HG03139 (cell line): ENCODE data around the gene MORN4.
"Not testable (repeated sequence)": the region's sequence is repeated elsewhere in the genome, so short reads cannot be mapped to it uniquely, and the experiment has no call there.

Source experiments
- ATAC-seq: cut with Tn5 transposase; IDR thresholded peaks from one replicate; pipeline ENCODE4 v1.9.1; 2021; ENCODE audit not compliant: unreplicated experiment

Gene MORN4

GRCh38 chr10:97642471-97643159 is 9.3 kb upstream of the MORN4 start:
- ATAC-seq = not testable (repeated sequence)

- peak; percentile 24 for ATAC-seq
Measured at GRCh38 chr10:97640868-97641811, 7.8 kb upstream of the MORN4 start.

DNA sequence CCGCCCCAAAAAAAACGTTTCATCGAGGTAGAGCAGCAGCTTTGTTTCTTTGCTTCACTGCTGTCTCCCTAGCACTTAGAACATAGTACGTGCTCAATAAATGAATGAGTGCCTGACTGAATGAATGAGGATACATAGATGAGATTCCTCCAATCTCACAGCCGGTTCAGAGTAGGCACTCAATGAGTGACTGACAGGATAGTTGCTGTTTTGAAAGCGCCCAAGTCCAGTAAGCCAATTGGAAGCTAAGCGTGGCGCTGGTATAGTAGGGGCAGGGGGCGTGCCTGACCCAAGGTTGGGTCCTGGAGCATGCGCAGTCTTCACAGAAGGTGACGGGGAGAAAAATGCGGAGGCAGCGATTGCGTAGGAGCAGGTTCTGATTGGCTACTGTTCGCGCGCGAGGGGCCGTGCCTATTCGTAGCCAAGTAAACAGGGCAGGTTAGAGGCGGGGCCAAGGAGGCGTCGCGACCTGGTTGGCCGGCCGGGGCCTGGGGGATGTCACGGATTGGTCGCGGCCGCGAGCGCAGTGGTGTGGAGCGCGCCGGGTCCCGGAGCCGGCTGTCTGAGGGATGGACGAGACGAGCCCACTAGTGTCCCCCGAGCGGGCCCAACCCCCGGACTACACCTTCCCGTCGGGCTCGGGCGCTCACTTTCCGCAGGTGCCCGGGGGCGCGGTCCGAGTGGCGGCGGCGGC is 7.0 kb upstream of the MORN4 start, which contains the start of gene PI4K2A:
PI4K2A (plus strand) TSS at position 498 of the 694 bp plus-strand sequence; CDS start at position 570, 72 bp downstream.
- ATAC-seq = peak; percentile 98

- ATAC-seq = not testable (repeated sequence)
Measured at GRCh38 chr10:97639090-97639489, 5.8 kb upstream of the MORN4 start.

- ATAC-seq = no peak
Measured at GRCh38 chr10:97635577-97635976, 2.3 kb upstream of the MORN4 start.

GRCh38 chr10:97633921-97634320 is 621 bp upstream of the MORN4 start:
- ATAC-seq = no peak

- ATAC-seq = no peak
Measured at GRCh38 chr10:97631098-97631497, 2.2 kb downstream of the MORN4 start.

- ATAC-seq = no peak
Measured at GRCh38 chr10:97629289-97629688, 4.0 kb downstream of the MORN4 start.

DNA sequence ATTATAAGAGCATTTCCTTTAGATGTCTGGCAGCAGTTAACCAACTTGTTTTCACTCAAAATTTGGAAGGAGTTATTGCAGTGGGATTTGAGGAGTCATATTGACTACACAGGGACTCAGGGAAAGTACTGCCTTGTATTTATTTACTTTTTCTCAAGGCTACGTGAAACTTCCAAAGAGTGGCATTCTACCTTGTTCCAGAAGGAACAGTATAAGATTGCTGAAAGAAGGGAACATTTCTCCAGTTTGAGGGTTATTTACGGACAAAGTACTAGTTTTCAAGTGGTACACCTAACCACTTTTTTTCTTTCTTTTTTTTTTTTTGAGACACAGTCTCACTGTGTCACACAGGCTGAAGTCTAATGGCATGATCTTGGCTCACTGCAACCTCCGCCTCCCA is 5.1 kb downstream of the MORN4 start:
- no peak for ATAC-seq

- no peak for ATAC-seq
Measured at GRCh38 chr10:97627731-97628130, 5.6 kb downstream of the MORN4 start.

DNA sequence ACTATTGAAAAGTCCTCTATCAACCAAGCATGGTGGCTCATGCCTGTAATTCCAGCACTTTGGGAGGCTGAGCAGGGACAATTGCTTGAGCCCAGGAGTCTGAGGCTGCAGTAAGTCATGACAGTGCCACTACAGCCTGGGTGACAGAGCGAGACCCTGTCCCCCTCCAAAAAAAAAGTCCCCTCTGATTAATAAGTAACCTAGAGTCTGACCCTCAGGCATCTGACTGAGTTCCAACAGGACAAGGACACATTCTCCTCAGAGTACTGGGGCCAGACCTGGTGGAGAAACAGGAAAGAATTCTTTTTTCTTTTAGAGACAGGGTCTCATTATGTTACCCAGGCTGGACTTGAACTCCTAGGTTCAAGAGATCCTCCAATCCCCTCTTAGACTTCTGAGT is 10.0 kb downstream of the MORN4 start:
- ATAC-seq = no peak

DNA sequence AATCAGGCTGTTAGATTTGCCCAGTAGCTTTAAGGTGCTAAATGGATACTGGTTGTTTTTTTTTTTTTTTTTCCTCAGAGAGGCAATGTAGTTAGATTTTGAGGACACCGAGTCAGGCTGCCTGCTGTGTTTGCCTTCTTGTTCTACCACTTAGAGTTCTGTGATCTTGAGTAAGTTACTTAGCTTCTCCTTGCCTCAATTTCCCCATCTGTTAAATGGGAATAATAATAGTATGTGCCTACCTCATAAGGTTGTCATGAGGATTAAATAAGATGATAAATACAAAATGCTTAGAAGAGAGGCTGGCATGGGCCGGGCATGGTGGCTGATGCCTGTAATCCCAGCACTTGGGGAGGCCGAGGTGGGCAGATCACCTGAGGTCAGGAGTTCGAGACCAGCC is 14.6 kb downstream of the MORN4 start:
- no peak for ATAC-seq

GRCh38 chr10:97618285-97618684 is 15.0 kb downstream of the MORN4 start:
- ATAC-seq = no peak

DNA sequence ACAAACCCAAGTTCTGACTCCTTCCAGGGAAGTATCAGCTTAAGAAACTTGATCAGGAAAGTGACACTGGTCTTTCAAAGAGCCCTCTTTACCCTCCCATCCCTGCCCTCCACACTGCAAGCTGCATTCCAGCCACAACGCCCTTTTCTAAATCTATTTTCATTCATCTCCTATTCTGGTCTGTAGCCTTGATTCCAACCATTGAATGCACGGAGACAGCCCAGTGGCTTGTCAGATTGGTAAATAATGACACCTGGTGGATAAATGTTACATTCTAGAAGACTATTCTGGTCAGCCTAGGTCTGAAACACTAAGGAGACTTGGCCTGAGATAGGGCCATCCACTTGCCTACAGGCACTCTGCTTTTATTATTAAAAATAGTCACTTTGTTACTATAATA is 20.9 kb downstream of the MORN4 start:
- ATAC-seq = no peak

- ATAC-seq = no peak
Measured at GRCh38 chr10:97611473-97611872, 21.8 kb downstream of the MORN4 start.

- ATAC-seq = no peak
Measured at GRCh38 chr10:97608991-97609561, 24.2 kb downstream of the MORN4 start.

DNA sequence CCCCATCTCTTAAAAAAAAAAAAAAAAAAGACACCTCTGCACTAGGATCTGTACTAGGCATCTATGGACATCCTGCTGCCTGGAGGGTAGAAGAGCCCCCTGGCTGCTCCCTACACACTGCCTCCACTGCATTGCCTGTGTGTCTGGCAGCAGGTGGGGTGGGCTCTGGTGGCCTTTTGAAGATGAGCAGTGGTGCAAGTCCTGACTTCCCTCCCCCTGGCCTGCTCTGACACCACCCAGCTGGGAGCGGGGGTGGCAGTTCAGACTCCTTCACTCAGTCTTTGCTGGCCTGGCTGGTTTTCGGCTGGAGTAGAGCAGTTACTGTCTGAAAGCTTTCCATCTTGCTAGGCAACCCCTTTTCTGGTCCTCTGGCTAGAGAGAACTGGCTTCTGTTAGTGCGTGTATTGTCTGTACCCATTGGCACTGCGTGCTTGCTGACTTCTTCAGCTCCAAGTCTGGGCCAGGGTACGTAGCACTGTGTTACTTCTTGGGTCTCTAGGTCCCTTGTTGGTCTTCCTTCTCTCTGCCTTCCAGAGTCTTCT is 26.1 kb downstream of the MORN4 start:
- ATAC-seq = no peak

DNA sequence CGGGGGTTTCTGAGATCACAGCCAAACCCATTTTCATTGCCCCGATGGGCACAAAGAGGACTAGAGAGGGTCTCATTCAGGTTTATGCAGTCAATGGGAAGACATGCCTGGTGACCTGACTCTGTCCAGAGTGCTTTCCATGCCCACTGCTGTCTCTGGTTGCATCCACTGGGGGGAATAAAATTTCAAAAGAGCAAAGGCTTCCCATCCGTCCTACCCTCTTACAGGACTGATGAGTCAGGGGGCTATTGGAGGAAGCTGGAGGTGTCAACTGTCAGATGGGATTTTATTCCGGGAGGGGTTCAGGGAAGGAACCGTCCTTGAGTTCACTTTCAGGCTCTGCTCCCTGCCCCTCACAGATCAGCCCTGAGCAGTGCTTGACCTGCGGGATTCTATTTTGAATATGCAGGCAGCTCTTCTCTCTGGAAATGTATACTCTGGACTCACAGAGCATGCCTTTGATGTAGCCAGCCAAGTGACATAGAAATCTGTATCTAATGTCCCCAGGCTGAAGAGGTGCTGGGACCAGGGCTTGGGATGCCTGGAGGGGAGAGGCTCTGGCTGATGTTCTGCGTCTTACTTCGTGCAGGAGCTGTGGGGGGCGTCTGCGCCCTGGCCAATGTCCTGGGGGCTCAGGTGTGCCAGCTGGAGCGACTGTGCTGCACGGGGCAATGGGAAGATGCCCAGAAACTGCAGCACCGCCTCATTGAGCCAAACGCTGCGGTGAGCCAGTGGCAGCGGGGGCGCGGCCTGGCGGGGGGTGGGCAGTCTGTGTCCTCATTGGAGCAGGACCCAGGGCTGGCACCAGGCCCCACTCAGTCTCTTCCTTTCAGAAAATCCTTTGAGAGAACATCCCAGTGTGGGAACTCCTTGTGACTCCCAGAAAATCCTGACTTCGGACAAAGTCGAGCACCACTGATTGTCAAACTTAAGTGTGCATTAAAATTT is 31.8 kb downstream of the MORN4 start:
- no peak for ATAC-seq

DNA sequence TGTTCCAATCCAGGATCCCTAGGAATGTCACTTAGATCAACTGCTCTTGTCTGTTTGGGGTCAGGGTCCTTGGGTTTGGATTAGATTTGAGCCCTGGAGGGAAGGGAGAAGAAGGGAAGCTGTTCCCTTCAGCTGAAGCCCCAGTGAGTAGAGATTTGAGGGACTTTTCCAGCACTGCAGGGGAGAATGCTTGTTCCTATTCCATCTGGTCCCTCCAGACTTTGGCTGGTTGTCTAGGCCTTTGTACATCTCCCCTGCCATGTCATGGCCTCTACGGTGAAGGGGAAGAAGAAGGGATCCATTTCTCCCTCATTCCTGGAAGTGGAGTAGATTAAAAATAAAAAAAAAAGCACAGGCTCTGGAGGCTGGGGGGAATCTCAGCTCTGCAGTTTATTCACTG is 32.7 kb downstream of the MORN4 start:
- no peak for ATAC-seq

GRCh38 chr10:97599272-97599619 is 34.1 kb downstream of the MORN4 start:
- no peak for ATAC-seq
